Astrocyte (in vitro differentiated cells and primary cell): ENCODE measurements around the gene CD34. TPM values are rescaled to one million over a fixed set of nuclear protein-coding genes. Genes with fewer than 3 reads are reported as not detected.

Source experiments
- DNase-seq: peaks from one replicate; pipeline ENCODE4 v3.0.0-alpha.2; 2010; ENCODE audit warnings: low read depth
- FAIRE-seq: peaks from 2 replicates; lab custom pipeline; 2011; peaks lifted over from hg19 to GRCh38; lab: Jason Lieb, UNC
- H2AFZ ChIP-seq: 2 replicates; pipeline ENCODE4 v1.6.0; 2012; ENCODE audit warnings: low read depth, low read length, inconsistent platforms
- H3K27ac ChIP-seq: 2 replicates; pipeline ENCODE4 v1.5.1; 2011; ENCODE audit warnings: low read depth, low read length, inconsistent platforms
- H3K27me3 ChIP-seq: 2 replicates; pipeline ENCODE4 v1.6.0; 2011; ENCODE audit warnings: low read length, inconsistent platforms; ENCODE audit not compliant: insufficient read depth
- H3K36me3 ChIP-seq: 2 replicates; pipeline ENCODE4 v1.5.1; 2011; ENCODE audit warnings: low read length, inconsistent platforms; ENCODE audit not compliant: insufficient read depth
- H3K4me1 ChIP-seq: 2 replicates; pipeline ENCODE4 v1.5.1; 2011; ENCODE audit warnings: low read length, inconsistent platforms; ENCODE audit not compliant: insufficient read depth
- H3K4me2 ChIP-seq: 2 replicates; pipeline ENCODE4 v1.6.0; 2012; ENCODE audit warnings: low read length, inconsistent platforms
- H3K4me3 ChIP-seq: 2 replicates; pipeline ENCODE4 v1.5.1; 2011; ENCODE audit warnings: low read depth, mild to moderate bottlenecking, low read length, inconsistent platforms; ENCODE audit not compliant: insufficient read depth
- H3K79me2 ChIP-seq: 2 replicates; pipeline ENCODE4 v1.6.0; 2012; ENCODE audit warnings: mild to moderate bottlenecking, low read length, inconsistent platforms; ENCODE audit not compliant: insufficient read depth
- H3K9ac ChIP-seq: 2 replicates; pipeline ENCODE4 v1.6.0; 2012; ENCODE audit warnings: mild to moderate bottlenecking, low read length, inconsistent platforms
- H3K9me3 ChIP-seq: 2 replicates; pipeline ENCODE4 v1.5.1; 2012; ENCODE audit warnings: low read depth, mild to moderate bottlenecking, low read length, inconsistent platforms; ENCODE audit not compliant: insufficient read depth
- H4K20me1 ChIP-seq: 2 replicates; pipeline ENCODE4 v1.6.0; 2012; ENCODE audit warnings: low read length, inconsistent platforms; ENCODE audit not compliant: insufficient read depth
- H3K27ac Mint-ChIP-seq: one replicate; pipeline ENCODE4 v1.8.0; 2021; ENCODE audit warnings: mild to moderate bottlenecking, mixed read lengths; ENCODE audit not compliant: unreplicated experiment
- H3K27me3 Mint-ChIP-seq: one replicate; pipeline ENCODE4 v1.8.0; 2021; ENCODE audit warnings: low read depth, mixed read lengths; ENCODE audit not compliant: unreplicated experiment
- H3K36me3 Mint-ChIP-seq: one replicate; pipeline ENCODE4 v1.8.0; 2021; ENCODE audit warnings: low read depth, mixed read lengths; ENCODE audit not compliant: unreplicated experiment
- H3K4me1 Mint-ChIP-seq: one replicate; pipeline ENCODE4 v1.8.0; 2021; ENCODE audit warnings: low read depth, mixed read lengths; ENCODE audit not compliant: unreplicated experiment
- H3K4me3 Mint-ChIP-seq: one replicate; pipeline ENCODE4 v1.8.0; 2021; ENCODE audit warnings: mild to moderate bottlenecking, moderate library complexity, mixed read lengths; ENCODE audit not compliant: unreplicated experiment
- H3K9me3 Mint-ChIP-seq: one replicate; pipeline ENCODE4 v1.8.0; 2021; ENCODE audit warnings: mild to moderate bottlenecking, mixed read lengths; ENCODE audit not compliant: unreplicated experiment
- EZH2 ChIP-seq: IDR thresholded peaks from 2 replicates; pipeline ENCODE4 v1.6.1; 2012; ENCODE audit warnings: mild to moderate bottlenecking, low read length, inconsistent platforms; ENCODE audit not compliant: insufficient read depth
- total RNA-seq: library from RNA; stranded (reverse); gene quantifications from 2 replicates; pipeline ENCODE4 v1.2.1, GENCODE V29; 2021
- TF ChIP-seq, protein P1 (sequence below): IDR thresholded peaks from 2 replicates; pipeline ENCODE4 v1.5.1; 2011; ENCODE audit warnings: low read depth, mild to moderate bottlenecking, inconsistent platforms, low read length, moderate library complexity; ENCODE audit not compliant: insufficient read depth

The CD34 gene
- total RNA-seq, 1 donor from 2014 or later, result 0.45 TPM

DNA sequence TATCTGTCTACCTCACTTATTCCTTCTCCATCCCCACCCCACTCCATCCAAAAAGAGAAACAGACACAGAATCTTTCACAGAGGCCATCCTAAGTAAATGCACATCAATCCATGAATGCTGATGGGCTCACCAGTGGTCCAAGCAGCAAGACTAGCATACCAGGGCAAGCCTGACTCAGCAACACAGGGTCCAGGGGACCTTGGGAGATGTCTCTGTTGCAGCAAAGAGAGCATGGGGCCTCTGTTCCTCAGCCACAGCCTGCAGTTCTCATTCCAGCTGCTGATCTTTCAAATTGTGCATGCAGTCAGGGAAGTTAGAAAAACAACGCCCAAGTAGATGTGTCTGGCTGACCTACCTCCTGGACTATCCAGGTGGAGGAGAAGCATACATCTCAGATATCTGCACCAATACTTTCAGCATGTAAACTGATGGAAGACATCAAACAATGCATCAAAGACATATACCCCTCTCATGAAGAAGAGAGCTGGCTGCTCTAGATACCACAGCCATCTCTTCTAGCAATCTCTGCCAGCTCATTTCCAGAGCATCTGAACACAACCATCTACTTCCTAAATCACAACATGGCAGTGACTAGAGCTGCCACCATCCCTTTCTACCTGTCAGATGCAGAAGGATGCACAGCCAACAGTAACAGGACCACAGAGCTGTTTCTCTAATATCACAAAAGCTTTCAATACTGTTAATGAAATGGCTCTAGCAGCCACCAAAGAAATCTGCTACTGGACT lies 54.5 kb downstream of the CD34 start:
- Histone ChIP-seq H3K79me2 (no peaks in the 10 kb centered on the region), H4K20me1 (no peaks in the 10 kb centered on the region), H3K4me3 (no peak overlapping the region), H3K36me3 (no peaks in the 10 kb centered on the region), H3K9ac (no peak overlapping the region), H3K27me3 (no peaks in the 10 kb centered on the region), H3K27ac (no peak overlapping the region), H3K9me3 (no peaks in the 10 kb centered on the region), H3K4me1 (no peaks in the 10 kb centered on the region), H2AFZ (no peak overlapping the region), H3K4me2 (no peak overlapping the region)
- no peak overlapping the region for H3K27ac Mint-ChIP-seq
- no peak overlapping the region for H3K4me3 Mint-ChIP-seq
- no peak for FAIRE-seq
- no peak for DNase-seq
- H3K9me3 Mint-ChIP-seq, result no peaks in the 10 kb centered on the region
- H3K36me3 Mint-ChIP-seq, result peaks cover 3% of the 10 kb centered on the region
- H3K27me3 Mint-ChIP-seq, result no peaks in the 10 kb centered on the region
- peaks cover 14% of the 10 kb centered on the region for H3K4me1 Mint-ChIP-seq
- TF ChIP-seq, protein P1, sequence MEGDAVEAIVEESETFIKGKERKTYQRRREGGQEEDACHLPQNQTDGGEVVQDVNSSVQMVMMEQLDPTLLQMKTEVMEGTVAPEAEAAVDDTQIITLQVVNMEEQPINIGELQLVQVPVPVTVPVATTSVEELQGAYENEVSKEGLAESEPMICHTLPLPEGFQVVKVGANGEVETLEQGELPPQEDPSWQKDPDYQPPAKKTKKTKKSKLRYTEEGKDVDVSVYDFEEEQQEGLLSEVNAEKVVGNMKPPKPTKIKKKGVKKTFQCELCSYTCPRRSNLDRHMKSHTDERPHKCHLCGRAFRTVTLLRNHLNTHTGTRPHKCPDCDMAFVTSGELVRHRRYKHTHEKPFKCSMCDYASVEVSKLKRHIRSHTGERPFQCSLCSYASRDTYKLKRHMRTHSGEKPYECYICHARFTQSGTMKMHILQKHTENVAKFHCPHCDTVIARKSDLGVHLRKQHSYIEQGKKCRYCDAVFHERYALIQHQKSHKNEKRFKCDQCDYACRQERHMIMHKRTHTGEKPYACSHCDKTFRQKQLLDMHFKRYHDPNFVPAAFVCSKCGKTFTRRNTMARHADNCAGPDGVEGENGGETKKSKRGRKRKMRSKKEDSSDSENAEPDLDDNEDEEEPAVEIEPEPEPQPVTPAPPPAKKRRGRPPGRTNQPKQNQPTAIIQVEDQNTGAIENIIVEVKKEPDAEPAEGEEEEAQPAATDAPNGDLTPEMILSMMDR, result no peak
- TF ChIP-seq EZH2, result no peak

DNA sequence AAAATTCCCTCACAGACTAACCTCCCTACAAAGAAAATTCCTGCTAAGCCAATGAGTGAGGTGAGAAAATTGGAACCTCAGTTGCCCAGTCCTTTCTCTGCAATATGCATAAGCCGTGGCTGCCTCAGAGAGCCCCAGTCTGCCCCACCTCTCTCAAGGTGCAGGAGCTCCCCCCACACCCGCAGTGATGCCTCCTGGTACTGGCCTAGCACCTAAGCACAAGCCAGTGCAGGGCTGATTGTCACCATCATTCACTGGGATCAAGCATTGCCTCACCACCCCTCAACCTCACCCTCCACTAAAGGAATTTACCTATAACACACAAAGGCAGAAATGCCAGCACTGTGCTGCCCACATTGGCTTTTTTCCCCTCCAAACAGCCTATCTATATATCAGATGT lies 56.9 kb downstream of the CD34 start:
- Histone ChIP-seq H3K27ac (no peak overlapping the region), H4K20me1 (no peaks in the 10 kb centered on the region), H2AFZ (no peak overlapping the region), H3K4me3 (no peak overlapping the region), H3K4me2 (no peak overlapping the region), H3K4me1 (no peaks in the 10 kb centered on the region), H3K27me3 (no peaks in the 10 kb centered on the region), H3K36me3 (no peaks in the 10 kb centered on the region), H3K9ac (no peak overlapping the region), H3K9me3 (no peaks in the 10 kb centered on the region), H3K79me2 (no peaks in the 10 kb centered on the region)
- peaks cover 14% of the 10 kb centered on the region for H3K4me1 Mint-ChIP-seq
- peaks cover 3% of the 10 kb centered on the region for H3K36me3 Mint-ChIP-seq
- no peaks in the 10 kb centered on the region for H3K9me3 Mint-ChIP-seq
- TF ChIP-seq EZH2, result no peak
- TF ChIP-seq, protein P1, result no peak
- FAIRE-seq (no peak), DNase-seq (no peak)
- no peak overlapping the region for H3K27ac Mint-ChIP-seq
- H3K27me3 Mint-ChIP-seq, result peaks cover 14% of the 10 kb centered on the region
- H3K4me3 Mint-ChIP-seq, result no peak overlapping the region

DNA sequence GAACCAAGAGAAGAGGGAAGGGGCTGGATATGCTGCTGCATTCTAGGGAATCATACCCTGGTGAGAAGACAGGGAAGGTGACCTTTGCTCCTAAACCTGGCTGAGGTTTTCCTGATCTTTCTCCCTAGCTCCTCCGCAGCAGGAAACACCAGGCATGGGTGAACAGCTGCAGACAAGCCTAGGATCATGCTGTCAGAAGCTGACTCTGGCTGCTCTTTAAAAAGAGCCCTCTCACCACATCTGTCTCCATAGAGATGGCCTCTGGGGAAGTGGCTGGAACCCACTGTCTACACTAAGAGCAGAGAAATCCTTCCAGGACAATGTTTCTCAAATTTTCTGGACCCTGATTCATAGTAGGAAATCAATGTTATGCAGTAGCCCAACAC lies 57.6 kb downstream of the CD34 start:
- H2AFZ ChIP-seq, result no peak overlapping the region
- TF ChIP-seq, protein P1, result no peak
- peaks cover 2% of the 10 kb centered on the region for H3K4me1 ChIP-seq
- Mint-ChIP-seq H3K27me3 (peaks cover 16% of the 10 kb centered on the region), H3K9me3 (no peaks in the 10 kb centered on the region), H3K27ac (no peak overlapping the region), H3K4me3 (peak overlapping the region; percentile 14), H3K36me3 (peaks cover 3% of the 10 kb centered on the region), H3K4me1 (peaks cover 14% of the 10 kb centered on the region)
- no peaks in the 10 kb centered on the region for H3K27me3 ChIP-seq
- no peak overlapping the region for H3K9ac ChIP-seq
- H3K9me3 ChIP-seq, result no peaks in the 10 kb centered on the region
- H4K20me1 ChIP-seq, result no peaks in the 10 kb centered on the region
- no peaks in the 10 kb centered on the region for H3K79me2 ChIP-seq
- no peak overlapping the region for H3K4me2 ChIP-seq
- FAIRE-seq (no peak), DNase-seq (no peak)
- H3K36me3 ChIP-seq, result no peaks in the 10 kb centered on the region
- H3K27ac ChIP-seq, result no peak overlapping the region
- no peak overlapping the region for H3K4me3 ChIP-seq
